ENCODE results near the gene KRTAP4-1.

KRTAP4-1 gene

DNA sequence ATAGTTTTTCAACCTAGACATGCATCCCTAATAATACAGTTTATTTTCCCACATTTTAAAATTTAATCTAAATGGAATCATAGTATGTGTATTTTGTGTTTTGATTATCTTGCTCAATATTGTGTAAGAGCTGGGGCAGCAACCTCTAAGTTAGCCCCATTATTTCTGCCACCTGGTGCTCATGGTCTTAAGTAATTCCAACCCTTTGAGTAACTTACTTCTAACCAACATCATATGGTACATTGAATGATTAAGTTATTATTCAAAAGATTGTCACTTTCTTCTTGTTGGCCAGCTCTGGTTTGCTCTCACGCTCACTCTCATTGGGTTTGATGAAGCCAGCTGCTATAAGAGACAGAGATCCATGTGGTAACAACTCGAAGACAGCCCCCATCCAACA is 12.8 kb downstream of the KRTAP4-1 start:
- H3K4ac ChIP-seq (ENCODE audit: low read depth in 1 of 2, low read length in 2 of 2): no peak overlapping the region
- H3K27me3 ChIP-seq (ENCODE audit: control insufficient read depth in 1 of 2, insufficient read depth in 1 of 2, low read length in 2 of 2): no peaks in the 10 kb centered on the region
- H2BK5ac ChIP-seq (ENCODE audit: low read depth, low read length, poor library complexity, severe bottlenecking): no peak overlapping the region
- no peak overlapping the region for H3K9ac ChIP-seq (ENCODE audit: low read length)
- DNase-seq: no peak
- no peak overlapping the region for H3K14ac ChIP-seq (ENCODE audit: low read length in 2 of 2)
- no peak overlapping the region for H2BK120ac ChIP-seq (ENCODE audit: low read depth, low read length)
- H3K23ac ChIP-seq (ENCODE audit: low read length in 2 of 2): no peak overlapping the region
- H3K79me1 ChIP-seq (replicated peaks; ENCODE audit: low read length, poor library complexity, severe bottlenecking): no peaks in the 10 kb centered on the region
- no peak overlapping the region for H3K18ac ChIP-seq (ENCODE audit: low read depth in 1 of 2, low read length in 2 of 2)
- peaks cover 3% of the 10 kb centered on the region for H3K4me1 ChIP-seq (ENCODE audit: control insufficient read depth, insufficient read depth, low read depth, low read length)
- no peak overlapping the region for H3K4me2 ChIP-seq (ENCODE audit: low read length, poor library complexity, severe bottlenecking)
- H3K36me3 ChIP-seq (ENCODE audit: control insufficient read depth in 1 of 2, insufficient read depth in 2 of 2, low read depth in 1 of 2, low read length in 2 of 2): no peaks in the 10 kb centered on the region
- no peak overlapping the region for H4K8ac ChIP-seq (ENCODE audit: low read length)
- no peak overlapping the region for H2AK5ac ChIP-seq (ENCODE audit: low read length, severe bottlenecking)
- H3K9me3 ChIP-seq (ENCODE audit: control insufficient read depth, low read length): no peaks in the 10 kb centered on the region
- H3K4me3 ChIP-seq (ENCODE audit: insufficient read depth in 1 of 2, low read depth in 1 of 2, low read length in 2 of 2): no peak overlapping the region
- WGBS: 90% methylated on average over 2 of the region's 2 CpGs
- H2BK12ac ChIP-seq (ENCODE audit: low read length in 2 of 2): no peak overlapping the region
- no peak overlapping the region for H3K27ac ChIP-seq (ENCODE audit: low read length, poor library complexity, severe bottlenecking)
- H2BK15ac ChIP-seq (ENCODE audit: low read depth, poor library complexity, severe bottlenecking): no peak overlapping the region
- no peak overlapping the region for H2AFZ ChIP-seq (ENCODE audit: low read depth, low read length)
- H4K91ac ChIP-seq (ENCODE audit: low read length): no peak overlapping the region

- Histone ChIP-seq H3K23ac (ENCODE audit: low read length in 2 of 2) (no peak within 1 kb of the TSS), H3K18ac (ENCODE audit: low read depth in 1 of 2, low read length in 2 of 2) (no peak within 1 kb of the TSS), H2BK5ac (ENCODE audit: low read depth, low read length, poor library complexity, severe bottlenecking) (no peak within 1 kb of the TSS), H3K27me3 (ENCODE audit: control insufficient read depth in 1 of 2, insufficient read depth in 1 of 2, low read length in 2 of 2) (no peaks in the 10 kb centered on the region), H2BK120ac (ENCODE audit: low read depth, low read length) (no peak within 1 kb of the TSS), H3K14ac (ENCODE audit: low read length in 2 of 2) (no peak within 1 kb of the TSS), H3K4me3 (ENCODE audit: insufficient read depth in 1 of 2, low read depth in 1 of 2, low read length in 2 of 2) (no peak within 1 kb of the TSS), H3K27ac (ENCODE audit: low read length, poor library complexity, severe bottlenecking) (no peak within 1 kb of the TSS), H3K4ac (ENCODE audit: low read depth in 1 of 2, low read length in 2 of 2) (no peak within 1 kb of the TSS), H3K4me2 (ENCODE audit: low read length, poor library complexity, severe bottlenecking) (no peak within 1 kb of the TSS), H2AFZ (ENCODE audit: low read depth, low read length) (no peak within 1 kb of the TSS), H3K36me3 (ENCODE audit: control insufficient read depth in 1 of 2, insufficient read depth in 2 of 2, low read depth in 1 of 2, low read length in 2 of 2) (no peaks in the 10 kb centered on the region), H3K9ac (ENCODE audit: low read length) (no peak within 1 kb of the TSS), H3K79me1 (replicated peaks; ENCODE audit: low read length, poor library complexity, severe bottlenecking) (no peaks in the 10 kb centered on the region), H2BK12ac (ENCODE audit: low read length in 2 of 2) (no peak within 1 kb of the TSS), H2AK5ac (ENCODE audit: low read length, severe bottlenecking) (no peak within 1 kb of the TSS), H2BK15ac (ENCODE audit: low read depth, poor library complexity, severe bottlenecking) (no peak within 1 kb of the TSS), H3K4me1 (ENCODE audit: control insufficient read depth, insufficient read depth, low read depth, low read length) (peaks cover 3% of the 10 kb centered on the region), H4K91ac (ENCODE audit: low read length) (no peak within 1 kb of the TSS), H4K8ac (ENCODE audit: low read length) (no peak within 1 kb of the TSS), H3K9me3 (ENCODE audit: control insufficient read depth, low read length) (no peaks in the 10 kb centered on the region)
- WGBS: no CpG with 5 or more reads among the region's 1 CpG
- no peak for DNase-seq
These were observed 16.6 kb downstream of the KRTAP4-1 start, which contains the start of gene KRTAP4-3 for GRCh38 chr17:41168121-41168520. Gene KRTAP4-3, minus strand, starts transcription at chr17:41168221. Its CDS starts 49 bp downstream, at chr17:41168172.

DNA sequence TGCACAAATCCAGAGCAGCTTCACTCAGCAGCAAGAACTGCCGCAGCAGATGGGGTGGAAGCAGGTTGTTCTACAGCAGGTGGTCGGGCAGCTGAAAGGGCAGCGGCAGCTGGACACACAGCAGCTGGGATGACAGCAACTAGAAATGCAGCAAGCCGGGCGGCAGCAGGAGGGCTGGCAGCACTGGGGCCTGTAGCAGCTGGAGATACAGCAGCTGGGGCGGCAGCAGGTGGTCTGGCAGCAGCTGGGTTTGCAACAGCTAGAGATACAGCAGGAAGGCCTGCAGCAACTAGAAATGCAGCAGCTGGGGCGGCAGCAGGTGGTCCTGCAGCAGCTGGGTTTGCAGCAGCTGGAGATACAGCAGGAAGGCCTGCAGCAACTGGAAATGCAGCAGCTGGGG is 17.1 kb downstream of the KRTAP4-1 start:
- H4K91ac ChIP-seq (ENCODE audit: low read length): no peak overlapping the region
- H3K18ac ChIP-seq (ENCODE audit: low read depth in 1 of 2, low read length in 2 of 2): no peak overlapping the region
- H3K36me3 ChIP-seq (ENCODE audit: control insufficient read depth in 1 of 2, insufficient read depth in 2 of 2, low read depth in 1 of 2, low read length in 2 of 2): no peaks in the 10 kb centered on the region
- H2BK120ac ChIP-seq (ENCODE audit: low read depth, low read length): no peak overlapping the region
- peaks cover 3% of the 10 kb centered on the region for H3K4me1 ChIP-seq (ENCODE audit: control insufficient read depth, insufficient read depth, low read depth, low read length)
- no peak overlapping the region for H3K23ac ChIP-seq (ENCODE audit: low read length in 2 of 2)
- DNase-seq: no peak
- no peak overlapping the region for H3K4me2 ChIP-seq (ENCODE audit: low read length, poor library complexity, severe bottlenecking)
- H2BK12ac ChIP-seq (ENCODE audit: low read length in 2 of 2): no peak overlapping the region
- H3K79me1 ChIP-seq (replicated peaks; ENCODE audit: low read length, poor library complexity, severe bottlenecking): no peaks in the 10 kb centered on the region
- no peak overlapping the region for H3K9ac ChIP-seq (ENCODE audit: low read length)
- no peaks in the 10 kb centered on the region for H3K9me3 ChIP-seq (ENCODE audit: control insufficient read depth, low read length)
- no peak overlapping the region for H3K14ac ChIP-seq (ENCODE audit: low read length in 2 of 2)
- H2AFZ ChIP-seq (ENCODE audit: low read depth, low read length): no peak overlapping the region
- H3K4me3 ChIP-seq (ENCODE audit: insufficient read depth in 1 of 2, low read depth in 1 of 2, low read length in 2 of 2): no peak overlapping the region
- H3K27me3 ChIP-seq (ENCODE audit: control insufficient read depth in 1 of 2, insufficient read depth in 1 of 2, low read length in 2 of 2): no peaks in the 10 kb centered on the region
- WGBS: 92% methylated on average over 7 of the region's 7 CpGs
- no peak overlapping the region for H2BK5ac ChIP-seq (ENCODE audit: low read depth, low read length, poor library complexity, severe bottlenecking)
- H4K8ac ChIP-seq (ENCODE audit: low read length): no peak overlapping the region
- no peak overlapping the region for H3K4ac ChIP-seq (ENCODE audit: low read depth in 1 of 2, low read length in 2 of 2)
- no peak overlapping the region for H3K27ac ChIP-seq (ENCODE audit: low read length, poor library complexity, severe bottlenecking)
- H2BK15ac ChIP-seq (ENCODE audit: low read depth, poor library complexity, severe bottlenecking): no peak overlapping the region
- H2AK5ac ChIP-seq (ENCODE audit: low read length, severe bottlenecking): no peak overlapping the region

DNA sequence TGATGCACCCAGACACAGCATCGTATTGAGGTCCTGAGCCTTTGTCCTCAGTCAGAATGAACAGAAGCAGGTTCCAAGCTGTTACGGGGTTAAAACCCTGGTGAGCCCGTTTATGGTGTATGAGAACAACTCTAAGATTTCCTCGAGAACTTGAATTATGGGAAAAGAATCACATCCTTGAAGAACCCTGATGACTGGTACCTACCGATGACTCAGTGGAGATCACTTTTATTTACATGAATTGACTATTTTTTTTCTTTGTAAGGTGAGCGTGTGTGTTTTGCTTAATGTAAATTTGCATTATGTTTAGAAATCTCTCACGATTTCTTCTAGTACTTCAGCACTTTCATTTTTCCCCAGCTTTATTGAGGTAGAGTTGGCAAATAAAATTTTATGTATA is 20.9 kb downstream of the KRTAP4-1 start:
- peaks cover 7% of the 10 kb centered on the region for H3K4me1 ChIP-seq (ENCODE audit: control insufficient read depth, insufficient read depth, low read depth, low read length)
- no peak overlapping the region for H2BK12ac ChIP-seq (ENCODE audit: low read length in 2 of 2)
- H3K36me3 ChIP-seq (ENCODE audit: control insufficient read depth in 1 of 2, insufficient read depth in 2 of 2, low read depth in 1 of 2, low read length in 2 of 2): peaks cover 0 to 4% of the 10 kb centered on the region in 2 experiments
- H3K4me2 ChIP-seq (ENCODE audit: low read length, poor library complexity, severe bottlenecking): no peak overlapping the region
- H3K27me3 ChIP-seq (ENCODE audit: control insufficient read depth in 1 of 2, insufficient read depth in 1 of 2, low read length in 2 of 2): no peaks in the 10 kb centered on the region
- no peak overlapping the region for H2AFZ ChIP-seq (ENCODE audit: low read depth, low read length)
- H3K9ac ChIP-seq (ENCODE audit: low read length): no peak overlapping the region
- no peak overlapping the region for H2BK5ac ChIP-seq (ENCODE audit: low read depth, low read length, poor library complexity, severe bottlenecking)
- no peak overlapping the region for H3K4ac ChIP-seq (ENCODE audit: low read depth in 1 of 2, low read length in 2 of 2)
- no peak overlapping the region for H3K14ac ChIP-seq (ENCODE audit: low read length in 2 of 2)
- H4K8ac ChIP-seq (ENCODE audit: low read length): no peak overlapping the region
- no peak overlapping the region for H2AK5ac ChIP-seq (ENCODE audit: low read length, severe bottlenecking)
- H2BK120ac ChIP-seq (ENCODE audit: low read depth, low read length): no peak overlapping the region
- no peaks in the 10 kb centered on the region for H3K9me3 ChIP-seq (ENCODE audit: control insufficient read depth, low read length)
- no peak overlapping the region for H3K27ac ChIP-seq (ENCODE audit: low read length, poor library complexity, severe bottlenecking)
- H3K79me1 ChIP-seq (replicated peaks; ENCODE audit: low read length, poor library complexity, severe bottlenecking): no peaks in the 10 kb centered on the region
- no peak overlapping the region for H3K18ac ChIP-seq (ENCODE audit: low read depth in 1 of 2, low read length in 2 of 2)
- H2BK15ac ChIP-seq (ENCODE audit: low read depth, poor library complexity, severe bottlenecking): no peak overlapping the region
- WGBS: 82% methylated on average over 5 of the region's 7 CpGs
- no peak for DNase-seq
- H3K23ac ChIP-seq (ENCODE audit: low read length in 2 of 2): no peak overlapping the region
- H3K4me3 ChIP-seq (ENCODE audit: insufficient read depth in 1 of 2, low read depth in 1 of 2, low read length in 2 of 2): no peak overlapping the region
- H4K91ac ChIP-seq (ENCODE audit: low read length): no peak overlapping the region
